NCI-H2196 treated with DMSO at 0.1 percent for 48 hours (cell line): Measurements from ENCODE around the gene BCL10.

ENCODE experiments used
- DNase-seq: peaks from one replicate; lab custom pipeline; 2025; ENCODE audit not compliant: unreplicated experiment; lab: John Stamatoyannopoulos, UW

The BCL10 gene

DNA sequence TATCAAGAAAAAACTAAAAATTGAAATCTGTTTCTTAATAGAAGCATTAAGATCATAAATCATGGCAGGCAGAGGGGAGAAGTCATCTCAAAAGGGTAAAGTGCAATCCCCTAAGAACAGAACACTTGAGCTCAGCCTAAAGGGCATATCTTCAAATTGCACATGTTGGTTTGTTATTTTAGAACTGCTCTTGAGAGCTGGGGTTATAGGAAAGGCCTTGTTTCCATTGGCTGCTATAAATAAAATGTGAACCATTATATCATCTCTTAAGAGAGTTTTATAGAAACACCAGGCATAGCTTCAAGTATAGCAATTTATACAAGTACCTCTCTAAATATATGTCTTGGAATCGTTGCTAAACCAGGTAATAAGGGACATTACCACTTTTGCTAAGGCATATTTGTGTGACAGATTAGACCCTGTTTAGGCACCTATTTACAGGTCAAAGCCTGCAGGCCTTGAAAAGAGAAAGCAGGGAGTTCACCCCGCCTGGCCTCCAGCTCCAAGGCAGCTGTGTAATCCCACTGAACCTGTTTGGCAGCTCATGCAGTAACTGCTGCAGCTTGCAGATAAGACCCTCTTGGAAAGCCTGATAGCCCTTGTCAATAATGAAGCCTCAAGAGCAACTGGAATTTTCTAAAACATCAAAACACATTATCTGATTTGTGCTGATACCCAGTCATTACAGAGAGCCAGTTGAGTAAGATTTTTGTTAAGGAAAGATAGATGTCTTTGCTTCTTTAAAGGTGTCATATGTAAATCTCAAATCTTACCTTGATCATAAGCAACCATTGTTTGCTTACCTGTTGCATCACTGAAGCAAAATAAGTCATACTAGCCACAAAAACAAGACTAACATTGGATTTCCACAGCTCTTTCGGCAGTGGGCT, 51.5 kb downstream of the BCL10 start:
- DNase-seq, result no peak

DNA sequence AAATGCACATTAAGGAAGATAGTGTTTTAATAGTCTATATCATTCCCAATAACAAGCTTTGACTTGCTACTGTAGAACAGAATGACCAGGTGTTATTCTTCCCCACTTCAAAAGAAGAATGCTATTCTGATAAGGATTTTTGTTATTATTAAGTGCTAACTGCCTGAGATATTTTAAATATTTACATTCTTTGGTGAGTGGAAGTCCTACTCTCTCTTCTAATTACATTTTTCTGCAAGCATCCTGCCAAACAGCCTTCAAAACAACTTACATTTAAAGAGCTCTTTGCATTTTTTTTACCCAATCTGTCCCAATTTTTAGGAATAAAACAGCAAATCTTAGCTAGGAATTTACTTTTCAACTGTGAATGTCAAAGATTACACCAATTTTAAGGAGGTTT, 52.1 kb downstream of the BCL10 start:
- no peak for DNase-seq

DNA sequence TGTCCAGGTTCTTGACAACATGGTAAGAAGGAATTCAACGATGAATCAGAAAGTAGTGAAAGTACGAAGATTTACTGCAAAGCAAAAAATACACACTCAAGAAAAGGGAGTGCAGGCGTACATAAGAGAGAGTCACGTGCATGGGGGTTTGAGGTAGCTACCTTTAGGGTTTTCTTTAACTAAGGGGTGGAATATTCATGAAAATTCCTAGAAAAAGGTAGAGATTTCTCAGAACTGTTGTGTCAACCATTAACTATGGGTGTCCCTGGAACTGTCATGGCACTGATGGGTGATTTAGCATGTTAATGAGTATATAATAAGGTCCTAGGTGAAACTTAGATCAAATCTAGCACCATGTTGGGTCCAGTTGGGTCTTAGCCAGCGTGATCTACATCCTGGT, 53.1 kb downstream of the BCL10 start:
- no peak for DNase-seq

- DNase-seq, result no peak
These were observed 55.7 kb downstream of the BCL10 start for GRCh38 chr1:85220756-85221201.

GRCh38 chr1:85219853-85220610, 56.4 kb downstream of the BCL10 start:
- no peak for DNase-seq

GRCh38 chr1:85216697-85217096, 59.7 kb downstream of the BCL10 start:
- DNase-seq, result no peak
